ENCODE measurements around the gene MAP3K14.

DNA sequence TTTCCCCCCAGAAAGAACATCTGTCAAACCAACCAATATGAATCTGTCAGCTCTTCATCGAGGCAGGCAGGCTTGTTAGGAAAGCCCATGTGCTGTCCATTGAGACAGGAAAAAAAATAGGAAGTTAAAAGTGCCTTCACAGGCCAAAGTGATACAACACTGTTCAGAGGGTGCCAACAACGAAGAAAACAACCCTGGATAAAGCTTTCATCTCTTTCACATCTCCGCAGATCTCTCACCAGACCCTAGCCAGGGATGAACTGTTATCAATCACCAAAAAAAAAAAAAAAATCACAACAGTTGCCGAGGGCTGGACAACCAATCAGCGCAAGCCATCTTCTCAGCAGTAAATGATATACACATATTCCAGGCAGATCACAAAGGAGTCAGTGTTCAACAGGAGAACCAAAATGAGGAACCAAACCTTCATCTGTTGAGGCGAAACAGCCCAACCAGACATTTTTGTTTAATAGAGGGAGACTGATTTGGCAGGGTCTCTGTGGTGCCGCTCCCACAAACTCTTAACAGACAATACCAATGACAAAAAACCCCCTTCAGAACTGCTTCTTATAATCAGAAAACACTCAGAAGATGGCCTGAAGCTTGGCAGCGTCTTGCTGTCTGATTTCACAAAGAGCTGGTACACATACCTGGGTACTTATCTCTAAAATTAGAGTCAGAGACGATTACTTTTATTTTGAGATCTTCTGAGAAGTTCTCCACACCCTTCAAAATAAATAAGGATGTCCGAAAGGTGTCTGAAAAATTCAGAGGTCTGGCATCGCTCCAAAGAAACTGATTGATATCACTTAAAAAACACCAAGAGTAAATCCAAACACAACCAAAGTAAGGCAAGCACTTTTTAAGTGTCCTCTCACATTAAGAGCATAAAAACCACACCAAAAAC is 1.8 kb downstream of the MAP3K14 start:
- TF ChIP-seq EZH2 (IDR thresholded peaks at IDR 0.05; ENCODE audit: borderline replicate concordance, low read depth, low read length, poor library complexity, severe bottlenecking), result no peak
- TF ChIP-seq, protein P1, sequence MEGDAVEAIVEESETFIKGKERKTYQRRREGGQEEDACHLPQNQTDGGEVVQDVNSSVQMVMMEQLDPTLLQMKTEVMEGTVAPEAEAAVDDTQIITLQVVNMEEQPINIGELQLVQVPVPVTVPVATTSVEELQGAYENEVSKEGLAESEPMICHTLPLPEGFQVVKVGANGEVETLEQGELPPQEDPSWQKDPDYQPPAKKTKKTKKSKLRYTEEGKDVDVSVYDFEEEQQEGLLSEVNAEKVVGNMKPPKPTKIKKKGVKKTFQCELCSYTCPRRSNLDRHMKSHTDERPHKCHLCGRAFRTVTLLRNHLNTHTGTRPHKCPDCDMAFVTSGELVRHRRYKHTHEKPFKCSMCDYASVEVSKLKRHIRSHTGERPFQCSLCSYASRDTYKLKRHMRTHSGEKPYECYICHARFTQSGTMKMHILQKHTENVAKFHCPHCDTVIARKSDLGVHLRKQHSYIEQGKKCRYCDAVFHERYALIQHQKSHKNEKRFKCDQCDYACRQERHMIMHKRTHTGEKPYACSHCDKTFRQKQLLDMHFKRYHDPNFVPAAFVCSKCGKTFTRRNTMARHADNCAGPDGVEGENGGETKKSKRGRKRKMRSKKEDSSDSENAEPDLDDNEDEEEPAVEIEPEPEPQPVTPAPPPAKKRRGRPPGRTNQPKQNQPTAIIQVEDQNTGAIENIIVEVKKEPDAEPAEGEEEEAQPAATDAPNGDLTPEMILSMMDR (conservative IDR thresholded peaks at IDR 0.05; ENCODE audit: low read depth, low read length), result no peak

All from A673 (cell line).